MM.1S (cell line): Measurements from ENCODE around the gene PMAIP1.
"Not testable (repeated sequence)": the region's sequence is repeated elsewhere in the genome, so short reads cannot be mapped to it uniquely, and the experiment has no call there.

Experiments used
- CTCF ChIP-seq: fragments of 300-600 bp; sonication (generic); IDR thresholded peaks from 2 replicates; pipeline ENCODE4 v1.5.1; 2016; ENCODE audit warnings: antibody characterized with exemption, low read length, mixed read lengths
- EZH2 ChIP-seq: fragments of 300-600 bp; sonication (generic); optimal IDR thresholded peaks from 2 replicates; pipeline ENCODE3; 2017; ENCODE audit warnings: low read depth, mild to moderate bottlenecking, antibody characterized with exemption, low read length, mixed read lengths
- EZH2phosphoT487 ChIP-seq: fragments of 300-600 bp; sonication (generic); IDR thresholded peaks from 2 replicates; pipeline ENCODE4 v1.6.1; 2018; ENCODE audit warnings: antibody characterized with exemption, low read length

GRCh38 chr18:59853988-59854387 lies 45.8 kb upstream of the PMAIP1 start:
- not testable (repeated sequence) for TF ChIP-seq CTCF, EZH2, EZH2phosphoT487
